PC-9 (cell line): ENCODE data around the gene NELL1. TPM values are rescaled to one million over a fixed set of nuclear protein-coding genes. Genes with fewer than 3 reads are reported as not detected.

ENCODE experiments used
- BruUV-seq: library from RNA; stranded (reverse); fragments of 400-500 nt; replicated peaks from 2 replicates; lab custom pipeline; 2021; lab: Mats Ljungman, UMichigan
- CTCF ChIA-PET: fragments of 300-600 bp; sonication (Branson Sonifier 250); formaldehyde crosslinking; loops from one replicate; lab custom pipeline; 2022; ENCODE audit warnings: antibody characterized with exemption; lab: Charles Lee
- POLR2A ChIA-PET: fragments of 300-600 bp; sonication (Branson Sonifier 250); formaldehyde crosslinking; loops from one replicate; lab custom pipeline; 2022; ENCODE audit warnings: antibody characterized with exemption; ENCODE audit not compliant: unreplicated experiment; lab: Charles Lee
- DNase-seq, 2 experiments: peaks; one replicate each; pipeline versions ENCODE4 v3.0.0 to v3.0.0-alpha.2; 2015 to 2022; ENCODE audit warnings: mixed read lengths in 1 of 2
- H2AFZ ChIP-seq: fragments of 200-600 bp; sonication (generic); 2 replicates; pipeline ENCODE4 v1.8.1; 2017; ENCODE audit warnings: antibody characterized with exemption
- H3F3A ChIP-seq: fragments of 200-600 bp; sonication (generic); 2 replicates; pipeline ENCODE4 v1.8.1; 2017; ENCODE audit warnings: antibody characterized with exemption, mild to moderate bottlenecking, low read depth; ENCODE audit not compliant: insufficient read depth
- H3K27ac ChIP-seq: fragments of 200-600 bp; sonication (generic); 2 replicates; pipeline ENCODE4 v1.6.1; 2016; ENCODE audit warnings: mixed run types
- H3K27me3 ChIP-seq: fragments of 200-600 bp; sonication (generic); 2 replicates; pipeline ENCODE4 v1.6.1; 2016; ENCODE audit warnings: low read depth, mixed run types; ENCODE audit not compliant: insufficient read depth
- H3K36me3 ChIP-seq: fragments of 200-600 bp; sonication (generic); 2 replicates; pipeline ENCODE4 v1.6.1; 2016; ENCODE audit warnings: low read depth, mixed run types
- H3K4me1 ChIP-seq: fragments of 200-600 bp; sonication (generic); replicated peaks from 2 replicates; pipeline ENCODE4 v1.6.1; 2016; ENCODE audit warnings: mixed run types; ENCODE audit not compliant: insufficient read depth
- H3K4me2 ChIP-seq: fragments of 200-600 bp; sonication (generic); 2 replicates; pipeline ENCODE4 v1.6.1; 2017; ENCODE audit warnings: mixed run types
- H3K4me3 ChIP-seq: fragments of 200-600 bp; sonication (generic); 2 replicates; pipeline ENCODE4 v1.6.1; 2016; ENCODE audit warnings: mixed run types
- H3K79me2 ChIP-seq: fragments of 200-600 bp; sonication (generic); 2 replicates; pipeline ENCODE4 v1.6.1; 2017; ENCODE audit warnings: low read depth, mixed run types
- H3K9me2 ChIP-seq: fragments of 200-600 bp; sonication (generic); 2 replicates; pipeline ENCODE4 v1.8.1; 2017; ENCODE audit warnings: mild to moderate bottlenecking; ENCODE audit not compliant: insufficient read depth
- H3K9me3 ChIP-seq: fragments of 200-600 bp; sonication (generic); 2 replicates; pipeline ENCODE4 v1.8.1; 2016; ENCODE audit warnings: low read depth; ENCODE audit not compliant: insufficient read depth
- H4K20me1 ChIP-seq: fragments of 200-600 bp; sonication (generic); 2 replicates; pipeline ENCODE4 v1.8.1; 2017; ENCODE audit not compliant: insufficient read depth
- EZH2 ChIP-seq: fragments of 200-600 bp; sonication (generic); IDR thresholded peaks from 2 replicates; pipeline ENCODE4 v1.8.0; 2017; ENCODE audit warnings: antibody characterized with exemption, low read depth
- intact Hi-C: fragments of 100-400 bp; cut with micrococcal nuclease; formaldehyde crosslinking; loops from one replicate; pipeline ENCODE4 v1.10.0; 2022; ENCODE audit not compliant: unreplicated experiment
- total RNA-seq: library from RNA; stranded (reverse); gene quantifications from 2 replicates; pipeline ENCODE4 v1.2.3, GENCODE V29; 2021
- TF ChIP-seq, protein P1 (sequence below): fragments of 200-600 bp; sonication (generic); conservative IDR thresholded peaks from 2 replicates; pipeline ENCODE4 v1.6.1; 2017; ENCODE audit warnings: mixed run types, antibody characterized with exemption, mild to moderate bottlenecking, moderate library complexity

NELL1 gene
- total RNA-seq, 1 experiment from 2014 or later, result not detected

DNA sequence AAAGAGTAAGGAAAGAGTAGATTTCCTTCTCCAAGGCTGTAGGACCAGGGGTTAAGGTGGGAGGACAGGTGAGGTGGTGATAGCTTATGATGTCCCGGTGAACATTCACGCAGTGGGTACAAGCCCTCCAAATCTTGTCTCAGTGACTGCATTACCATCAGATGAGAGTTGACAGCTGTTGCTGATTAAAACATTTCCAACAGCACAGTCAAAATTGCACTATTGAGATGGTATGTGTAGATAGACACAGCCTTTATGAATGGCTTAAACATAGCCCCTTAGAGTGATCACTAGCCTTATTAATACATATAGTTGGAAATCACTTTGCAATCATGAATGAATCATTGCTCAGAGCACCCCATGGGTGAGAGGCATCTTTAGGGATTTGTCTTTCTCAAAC is 7.3 kb downstream of the NELL1 start:
- no peaks in the 10 kb centered on the region for H3K9me2 ChIP-seq
- H3K27ac ChIP-seq, result no peak overlapping the region
- peaks cover 12% of the 10 kb centered on the region for H3K27me3 ChIP-seq
- no TSS peak for BruUV-seq
- H3K79me2 ChIP-seq, result no peaks in the 10 kb centered on the region
- H3F3A ChIP-seq, result no peaks in the 10 kb centered on the region
- H4K20me1 ChIP-seq, result no peaks in the 10 kb centered on the region
- intact Hi-C loops, result no loop called here
- TF ChIP-seq, protein P1, sequence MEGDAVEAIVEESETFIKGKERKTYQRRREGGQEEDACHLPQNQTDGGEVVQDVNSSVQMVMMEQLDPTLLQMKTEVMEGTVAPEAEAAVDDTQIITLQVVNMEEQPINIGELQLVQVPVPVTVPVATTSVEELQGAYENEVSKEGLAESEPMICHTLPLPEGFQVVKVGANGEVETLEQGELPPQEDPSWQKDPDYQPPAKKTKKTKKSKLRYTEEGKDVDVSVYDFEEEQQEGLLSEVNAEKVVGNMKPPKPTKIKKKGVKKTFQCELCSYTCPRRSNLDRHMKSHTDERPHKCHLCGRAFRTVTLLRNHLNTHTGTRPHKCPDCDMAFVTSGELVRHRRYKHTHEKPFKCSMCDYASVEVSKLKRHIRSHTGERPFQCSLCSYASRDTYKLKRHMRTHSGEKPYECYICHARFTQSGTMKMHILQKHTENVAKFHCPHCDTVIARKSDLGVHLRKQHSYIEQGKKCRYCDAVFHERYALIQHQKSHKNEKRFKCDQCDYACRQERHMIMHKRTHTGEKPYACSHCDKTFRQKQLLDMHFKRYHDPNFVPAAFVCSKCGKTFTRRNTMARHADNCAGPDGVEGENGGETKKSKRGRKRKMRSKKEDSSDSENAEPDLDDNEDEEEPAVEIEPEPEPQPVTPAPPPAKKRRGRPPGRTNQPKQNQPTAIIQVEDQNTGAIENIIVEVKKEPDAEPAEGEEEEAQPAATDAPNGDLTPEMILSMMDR, result no peak
- no peak for TF ChIP-seq EZH2
- DNase-seq, result no peak
- ChIA-PET POLR2A (no interaction called here), CTCF (no interaction called here)
- H3K4me2 ChIP-seq, result no peak overlapping the region
- no peaks in the 10 kb centered on the region for H3K4me1 ChIP-seq
- H3K4me3 ChIP-seq, result no peak overlapping the region
- no peaks in the 10 kb centered on the region for H3K36me3 ChIP-seq
- no peak overlapping the region for H2AFZ ChIP-seq
- no peaks in the 10 kb centered on the region for H3K9me3 ChIP-seq

DNA sequence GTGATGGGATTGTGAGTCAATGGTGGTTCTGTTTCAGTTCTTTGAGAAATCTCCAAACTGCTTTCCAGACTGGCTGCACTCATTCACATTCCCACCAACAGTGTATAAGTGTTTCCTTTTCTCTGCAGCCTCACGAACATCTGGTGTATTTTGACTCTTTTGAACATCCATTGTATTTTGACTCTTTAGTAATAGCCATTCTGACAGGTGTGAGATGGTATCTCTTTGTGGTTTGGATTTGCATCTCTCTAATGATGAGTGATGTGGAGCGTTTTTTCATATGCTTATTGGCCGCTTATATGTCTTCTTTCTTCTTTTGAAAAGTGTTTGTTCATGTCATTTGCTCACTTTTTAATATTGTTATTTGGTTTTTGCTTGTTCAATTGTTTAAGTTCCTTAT is 19.4 kb downstream of the NELL1 start:
- H3K4me2 ChIP-seq, result no peak overlapping the region
- no peaks in the 10 kb centered on the region for H4K20me1 ChIP-seq
- BruUV-seq, result no TSS peak
- no peak overlapping the region for H3K4me3 ChIP-seq
- no peaks in the 10 kb centered on the region for H3K9me3 ChIP-seq
- H2AFZ ChIP-seq, result no peak overlapping the region
- TF ChIP-seq, protein P1, result no peak
- no peak for TF ChIP-seq EZH2
- H3K27me3 ChIP-seq, result 0 out of 2 replicates have a peak, but pooled peaks cover 4% of the 10 kb centered on the region
- intact Hi-C loops, result no loop called here
- ChIA-PET CTCF (no interaction called here), POLR2A (no interaction called here)
- no peaks in the 10 kb centered on the region for H3K36me3 ChIP-seq
- H3K4me1 ChIP-seq, result no peaks in the 10 kb centered on the region
- H3K79me2 ChIP-seq, result no peaks in the 10 kb centered on the region
- H3F3A ChIP-seq, result no peaks in the 10 kb centered on the region
- H3K27ac ChIP-seq, result no peak overlapping the region
- no peaks in the 10 kb centered on the region for H3K9me2 ChIP-seq
- no peak for DNase-seq

DNA sequence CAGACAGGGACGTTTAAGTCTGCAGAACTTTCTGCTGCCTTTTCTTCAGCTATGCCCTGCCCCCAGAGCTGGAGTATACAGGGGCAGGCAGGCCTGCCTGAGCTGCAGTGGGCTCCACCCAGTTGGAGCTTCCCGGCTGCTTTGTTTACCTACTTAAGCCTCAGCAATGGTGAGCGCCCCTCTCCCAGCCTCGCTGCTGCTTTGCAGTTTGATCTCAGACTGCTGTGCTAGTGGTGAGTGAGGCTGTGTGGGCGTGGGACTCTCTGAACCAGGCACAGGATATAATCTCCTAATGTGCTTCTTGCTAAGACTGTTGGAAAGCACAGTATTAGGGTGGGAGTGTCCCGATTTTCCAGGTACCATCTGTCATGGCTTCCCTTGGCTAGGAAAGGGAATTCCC is 38.5 kb downstream of the NELL1 start:
- Histone ChIP-seq H3K9me2 (no peaks in the 10 kb centered on the region), H3K9me3 (no peaks in the 10 kb centered on the region), H3F3A (no peaks in the 10 kb centered on the region), H3K4me1 (no peaks in the 10 kb centered on the region), H3K4me2 (0 out of 2 replicates have a peak overlapping the region, but pooled peaks have one; percentile 21), H3K4me3 (no peak overlapping the region), H4K20me1 (no peaks in the 10 kb centered on the region), H3K27ac (no peak overlapping the region), H3K36me3 (no peaks in the 10 kb centered on the region), H3K27me3 (no peaks in the 10 kb centered on the region), H3K79me2 (no peaks in the 10 kb centered on the region), H2AFZ (no peak overlapping the region)
- ChIA-PET POLR2A (no interaction called here), CTCF (no interaction called here)
- no peak for DNase-seq
- intact Hi-C loops, result no loop called here
- no TSS peak for BruUV-seq
- TF ChIP-seq, protein P1, result no peak
- TF ChIP-seq EZH2, result no peak
